Muscle layer of duodenum (tissue), 2 donors: Measurements from ENCODE around the gene ZFHX2.
A peak's percentile ranks its signal among the peaks of the same experiment; 100 is the strongest.
"Not testable (repeated sequence)": the region's sequence is repeated elsewhere in the genome, so short reads cannot be mapped to it uniquely, and the experiment has no call there.

ENCODE experiments used
- H3K27ac ChIP-seq: one replicate; pipeline ENCODE4 v1.7.0; 2013; ENCODE audit warnings: mild to moderate bottlenecking, low read length
- H3K27me3 ChIP-seq: one replicate; pipeline ENCODE4 v1.7.0; 2013; ENCODE audit warnings: low read depth, mild to moderate bottlenecking, control low read depth, low read length
- H3K36me3 ChIP-seq, 2 donors: one replicate each; pipeline ENCODE4 v1.7.0; 2013; ENCODE audit warnings: low read length in 2 of 2, control low read depth in 1 of 2, mild to moderate bottlenecking in 1 of 2; ENCODE audit not compliant: insufficient read depth in 2 of 2, control insufficient read depth in 1 of 2
- H3K4me1 ChIP-seq, 2 donors: one replicate each; pipeline ENCODE4 v1.7.0; 2013; ENCODE audit warnings: low read length in 2 of 2, mild to moderate bottlenecking in 2 of 2, control low read depth in 1 of 2, moderate library complexity in 1 of 2; ENCODE audit not compliant: insufficient read depth in 2 of 2, control insufficient read depth in 1 of 2
- H3K4me3 ChIP-seq, 2 donors: one replicate each; pipeline ENCODE4 v1.7.0; 2013; ENCODE audit warnings: low read length in 2 of 2, low read depth in 1 of 2, mild to moderate bottlenecking in 1 of 2
- H3K9me3 ChIP-seq, 2 donors: one replicate each; pipeline ENCODE4 v1.7.0; 2013; ENCODE audit warnings: low read length in 2 of 2, control low read depth in 1 of 2, mild to moderate bottlenecking in 1 of 2; ENCODE audit not compliant: control insufficient read depth in 1 of 2
- donor health status: healthy.

The ZFHX2 gene

GRCh38 chr14:23551266-23552028 lies at the start of gene ZFHX2:
TSS of gene ZFHX2 (minus strand) at chr14:23551765. CDS start at chr14:23535325, 16,440 bp downstream.
- no peaks in the 10 kb centered on the region for H3K36me3 ChIP-seq
- H3K27ac ChIP-seq = no peak within 1 kb of the TSS
- no peaks in the 10 kb centered on the region for H3K9me3 ChIP-seq
- peak within 1 kb of the TSS; percentile 89 for H3K4me3 ChIP-seq
- peaks cover 1 to 13% of the 10 kb centered on the region in 2 donors for H3K4me1 ChIP-seq
- H3K27me3 ChIP-seq = no peaks in the 10 kb centered on the region

- no peak overlapping the region for H3K4me3 ChIP-seq
- H3K27me3 ChIP-seq = no peaks in the 10 kb centered on the region
- H3K36me3 ChIP-seq = no peaks in the 10 kb centered on the region
- H3K4me1 ChIP-seq = no peaks in the 10 kb centered on the region
- no peaks in the 10 kb centered on the region for H3K9me3 ChIP-seq
- H3K27ac ChIP-seq = no peak overlapping the region
Observed at GRCh38 chr14:23600806-23601205, 49.2 kb upstream of the ZFHX2 start.

- H3K4me3 ChIP-seq = no peak overlapping the region
- H3K27ac ChIP-seq = no peak overlapping the region
- H3K36me3 ChIP-seq = no peaks in the 10 kb centered on the region
- no peaks in the 10 kb centered on the region for H3K27me3 ChIP-seq
- no peaks in the 10 kb centered on the region for H3K9me3 ChIP-seq
- no peaks in the 10 kb centered on the region for H3K4me1 ChIP-seq
Observed at GRCh38 chr14:23600322-23600707, 48.8 kb upstream of the ZFHX2 start.

GRCh38 chr14:23594191-23594590 lies 42.6 kb upstream of the ZFHX2 start:
- not testable (repeated sequence) for H3K27me3 ChIP-seq, H3K4me3 ChIP-seq, H3K4me1 ChIP-seq, H3K27ac ChIP-seq, H3K9me3 ChIP-seq, H3K36me3 ChIP-seq

GRCh38 chr14:23590198-23590597 lies 38.6 kb upstream of the ZFHX2 start:
- H3K4me1 ChIP-seq = no peaks in the 10 kb centered on the region
- H3K27ac ChIP-seq = no peak overlapping the region
- no peaks in the 10 kb centered on the region for H3K36me3 ChIP-seq
- H3K9me3 ChIP-seq = no peaks in the 10 kb centered on the region
- no peak overlapping the region for H3K4me3 ChIP-seq
- H3K27me3 ChIP-seq = no peaks in the 10 kb centered on the region

GRCh38 chr14:23589606-23590005 lies 38.0 kb upstream of the ZFHX2 start:
- Histone ChIP-seq H3K36me3 (no peaks in the 10 kb centered on the region), H3K4me1 (no peaks in the 10 kb centered on the region), H3K4me3 (no peak overlapping the region), H3K27me3 (no peaks in the 10 kb centered on the region), H3K9me3 (no peaks in the 10 kb centered on the region), H3K27ac (no peak overlapping the region)

GRCh38 chr14:23588884-23589598 lies 37.5 kb upstream of the ZFHX2 start:
- no peak overlapping the region for H3K4me3 ChIP-seq
- no peaks in the 10 kb centered on the region for H3K36me3 ChIP-seq
- no peaks in the 10 kb centered on the region for H3K27me3 ChIP-seq
- no peak overlapping the region for H3K27ac ChIP-seq
- no peaks in the 10 kb centered on the region for H3K9me3 ChIP-seq
- H3K4me1 ChIP-seq = no peaks in the 10 kb centered on the region

GRCh38 chr14:23584527-23585203 lies 33.1 kb upstream of the ZFHX2 start:
- not testable (repeated sequence) for H3K4me3 ChIP-seq, H3K9me3 ChIP-seq, H3K36me3 ChIP-seq, H3K4me1 ChIP-seq, H3K27ac ChIP-seq, H3K27me3 ChIP-seq

GRCh38 chr14:23583761-23584526 lies 32.4 kb upstream of the ZFHX2 start:
- not testable (repeated sequence) for H3K4me1 ChIP-seq

GRCh38 chr14:23582906-23583760 lies 31.6 kb upstream of the ZFHX2 start:
- peaks cover 0 to 13% of the 10 kb centered on the region in 2 donors for H3K4me1 ChIP-seq
- H3K36me3 ChIP-seq = no peaks in the 10 kb centered on the region
- H3K4me3 ChIP-seq = no peak overlapping the region
- no peaks in the 10 kb centered on the region for H3K9me3 ChIP-seq
- no peaks in the 10 kb centered on the region for H3K27me3 ChIP-seq
- H3K27ac ChIP-seq = no peak overlapping the region

More at GRCh38 chr14:23583761-23584526, 32.4 kb upstream of the ZFHX2 start:
- not testable (repeated sequence) for H3K36me3 ChIP-seq, H3K27ac ChIP-seq, H3K27me3 ChIP-seq, H3K4me3 ChIP-seq, H3K9me3 ChIP-seq
